IPS-18a (cell line): ENCODE measurements around the gene MED8.

ENCODE experiments used
- H3K27ac ChIP-seq: one replicate; pipeline ENCODE4 v1.5.1; 2013; ENCODE audit warnings: low read length
- H3K27me3 ChIP-seq: one replicate; pipeline ENCODE4 v1.6.1; 2013; ENCODE audit warnings: mild to moderate bottlenecking, low read length; ENCODE audit not compliant: control insufficient read depth, insufficient read depth
- H3K36me3 ChIP-seq: one replicate; pipeline ENCODE4 v1.6.1; 2013; ENCODE audit warnings: low read depth, low read length; ENCODE audit not compliant: control insufficient read depth
- H3K4me1 ChIP-seq: one replicate; pipeline ENCODE4 v1.6.1; 2013; ENCODE audit warnings: low read depth, low read length; ENCODE audit not compliant: control insufficient read depth
- H3K4me3 ChIP-seq: one replicate; pipeline ENCODE4 v1.5.1; 2013; ENCODE audit warnings: low read length
- H3K9ac ChIP-seq: one replicate; pipeline ENCODE4 v1.6.1; 2013; ENCODE audit warnings: mild to moderate bottlenecking, low read length, moderate library complexity
- H3K9me3 ChIP-seq: one replicate; pipeline ENCODE4 v1.6.1; 2013; ENCODE audit warnings: low read depth, low read length; ENCODE audit not compliant: control insufficient read depth

MED8 gene, protein sequence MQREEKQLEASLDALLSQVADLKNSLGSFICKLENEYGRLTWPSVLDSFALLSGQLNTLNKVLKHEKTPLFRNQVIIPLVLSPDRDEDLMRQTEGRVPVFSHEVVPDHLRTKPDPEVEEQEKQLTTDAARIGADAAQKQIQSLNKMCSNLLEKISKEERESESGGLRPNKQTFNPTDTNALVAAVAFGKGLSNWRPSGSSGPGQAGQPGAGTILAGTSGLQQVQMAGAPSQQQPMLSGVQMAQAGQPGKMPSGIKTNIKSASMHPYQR

GRCh38 chr1:43389326-43390313, at the start of gene MED8, which contains the start of gene SZT2:
Gene MED8 (minus strand): TSS chr1:43389800. CDS start chr1:43389764, 36 bp downstream.
Gene SZT2 (plus strand): TSS chr1:43389899. CDS start chr1:43389969, 70 bp downstream.
- H3K27ac ChIP-seq, result no peak within 1 kb of the TSS
- no peaks in the 10 kb centered on the region for H3K27me3 ChIP-seq
- no peaks in the 10 kb centered on the region for H3K9me3 ChIP-seq
- H3K4me3 ChIP-seq, result peak within 1 kb of the TSS; percentile 86
- peak within 1 kb of the TSS; percentile 66 for H3K9ac ChIP-seq
- H3K4me1 ChIP-seq, result peaks cover 5% of the 10 kb centered on the region
- H3K36me3 ChIP-seq, result peaks cover 24% of the 10 kb centered on the region

DNA sequence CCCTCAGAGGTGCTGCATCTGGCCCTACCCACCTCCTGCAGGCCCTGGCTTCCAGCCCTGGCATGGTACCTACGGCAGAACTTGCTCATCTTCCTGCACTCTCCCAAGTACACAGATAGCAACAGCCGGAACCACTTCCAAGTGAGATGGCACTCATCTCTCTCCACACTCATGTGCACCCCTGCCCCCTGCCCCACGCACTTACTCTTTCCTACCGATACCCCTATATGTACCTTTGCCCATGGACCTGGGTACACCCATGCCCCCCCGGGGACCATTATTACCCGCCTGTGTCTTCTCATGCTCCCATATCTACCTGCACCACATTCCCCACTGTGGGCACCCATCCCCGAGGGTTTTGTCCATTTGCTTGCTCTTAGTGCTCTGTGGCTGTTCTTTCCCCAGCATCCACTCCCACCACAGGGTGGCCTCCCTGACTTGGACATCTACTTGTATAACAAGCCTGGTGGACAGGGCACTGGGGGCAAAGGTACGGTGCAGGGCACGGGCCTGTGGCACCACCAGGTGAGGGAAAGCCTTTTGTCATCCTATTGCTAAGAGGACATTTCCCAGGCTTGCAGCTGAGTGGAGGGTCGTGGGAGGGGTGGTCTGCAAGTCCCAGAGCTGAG, 49.5 kb upstream of the MED8 start:
- Histone ChIP-seq H3K4me1 (no peaks in the 10 kb centered on the region), H3K9ac (no peak overlapping the region), H3K36me3 (peaks cover 9% of the 10 kb centered on the region), H3K27ac (no peak overlapping the region), H3K27me3 (no peaks in the 10 kb centered on the region), H3K4me3 (no peak overlapping the region), H3K9me3 (no peaks in the 10 kb centered on the region)

GRCh38 chr1:43438576-43438952, 49.0 kb upstream of the MED8 start:
- Histone ChIP-seq H3K4me3 (no peak overlapping the region), H3K9me3 (no peaks in the 10 kb centered on the region), H3K27ac (no peak overlapping the region), H3K36me3 (peaks cover 4% of the 10 kb centered on the region), H3K4me1 (no peaks in the 10 kb centered on the region), H3K9ac (no peak overlapping the region), H3K27me3 (no peaks in the 10 kb centered on the region)

- no peak overlapping the region for H3K27ac ChIP-seq
- H3K36me3 ChIP-seq, result peaks cover 4% of the 10 kb centered on the region
- no peaks in the 10 kb centered on the region for H3K4me1 ChIP-seq
- no peak overlapping the region for H3K9ac ChIP-seq
- H3K4me3 ChIP-seq, result no peak overlapping the region
- H3K9me3 ChIP-seq, result no peaks in the 10 kb centered on the region
- no peaks in the 10 kb centered on the region for H3K27me3 ChIP-seq
Measured at GRCh38 chr1:43438006-43438405, 48.4 kb upstream of the MED8 start.

DNA sequence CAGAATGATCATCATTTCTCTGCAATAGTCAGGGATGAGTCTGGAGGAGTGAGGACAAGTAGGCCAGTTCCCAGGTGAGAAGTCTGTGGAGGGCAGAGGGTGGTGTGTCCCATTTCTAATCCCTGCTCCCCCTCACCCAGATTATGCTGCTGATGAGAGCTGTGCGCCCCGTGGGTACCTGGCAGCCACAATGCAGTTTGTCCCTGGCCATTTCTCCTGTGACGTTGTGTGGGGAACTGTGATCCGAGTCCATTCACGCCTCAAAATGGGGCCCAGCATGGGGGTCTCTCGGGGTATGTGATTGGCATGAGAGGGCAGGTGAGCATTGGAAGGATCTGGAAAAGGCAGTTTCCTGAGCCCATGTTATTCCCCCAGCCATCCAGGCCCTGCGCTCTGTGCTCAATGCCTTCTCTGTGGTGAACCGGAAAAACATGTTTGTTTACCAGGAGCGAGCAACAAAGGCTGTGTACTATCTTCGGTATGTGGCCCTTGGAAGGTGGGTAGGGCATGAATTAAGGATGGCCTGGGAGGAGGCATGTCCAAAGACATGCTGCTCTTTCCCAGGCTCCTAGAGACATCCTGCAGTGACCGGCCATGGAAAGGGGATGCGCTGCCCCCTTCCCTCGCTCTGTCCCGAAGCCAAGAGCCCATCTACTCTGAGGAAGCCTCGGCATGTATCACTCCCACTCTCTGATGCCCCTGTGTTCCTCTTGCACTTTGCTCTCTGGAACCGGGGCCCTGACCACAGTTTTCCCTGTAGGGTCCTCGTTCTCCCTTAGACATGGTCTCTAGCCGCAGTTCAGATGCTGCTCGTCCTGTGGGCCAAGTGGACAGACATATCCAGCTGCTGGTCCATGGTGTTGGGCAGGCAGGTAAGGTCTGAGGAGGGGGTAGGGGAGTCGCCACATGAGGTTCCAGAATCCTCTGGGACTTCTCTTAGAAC, 47.7 kb upstream of the MED8 start:
- H3K4me3 ChIP-seq, result no peak overlapping the region
- H3K9ac ChIP-seq, result no peak overlapping the region
- no peaks in the 10 kb centered on the region for H3K9me3 ChIP-seq
- peaks cover 4% of the 10 kb centered on the region for H3K36me3 ChIP-seq
- H3K27me3 ChIP-seq, result no peaks in the 10 kb centered on the region
- H3K27ac ChIP-seq, result no peak overlapping the region
- H3K4me1 ChIP-seq, result no peaks in the 10 kb centered on the region

DNA sequence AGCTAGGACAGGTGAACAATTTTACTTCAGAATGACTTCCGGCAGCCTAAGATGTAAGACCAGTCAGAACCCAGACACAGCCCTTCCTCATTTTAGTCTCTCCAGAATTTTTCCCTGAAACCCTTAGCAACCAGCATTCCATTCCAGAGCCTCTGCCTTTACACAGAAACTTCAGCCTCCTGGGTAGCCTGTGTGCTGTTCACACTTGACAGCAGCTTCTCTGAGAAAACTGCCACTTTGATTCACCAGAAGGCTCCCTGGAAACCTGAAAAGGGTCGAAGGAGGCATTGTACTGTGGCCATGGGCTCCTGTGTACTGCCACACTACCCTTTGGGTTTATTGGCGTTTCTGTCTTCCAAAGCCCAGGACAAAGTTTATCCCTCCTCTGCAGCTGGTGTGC, 46.8 kb upstream of the MED8 start:
- no peak overlapping the region for H3K27ac ChIP-seq
- no peaks in the 10 kb centered on the region for H3K4me1 ChIP-seq
- H3K27me3 ChIP-seq, result no peaks in the 10 kb centered on the region
- no peak overlapping the region for H3K4me3 ChIP-seq
- no peaks in the 10 kb centered on the region for H3K9me3 ChIP-seq
- H3K36me3 ChIP-seq, result peaks cover 11% of the 10 kb centered on the region
- no peak overlapping the region for H3K9ac ChIP-seq

DNA sequence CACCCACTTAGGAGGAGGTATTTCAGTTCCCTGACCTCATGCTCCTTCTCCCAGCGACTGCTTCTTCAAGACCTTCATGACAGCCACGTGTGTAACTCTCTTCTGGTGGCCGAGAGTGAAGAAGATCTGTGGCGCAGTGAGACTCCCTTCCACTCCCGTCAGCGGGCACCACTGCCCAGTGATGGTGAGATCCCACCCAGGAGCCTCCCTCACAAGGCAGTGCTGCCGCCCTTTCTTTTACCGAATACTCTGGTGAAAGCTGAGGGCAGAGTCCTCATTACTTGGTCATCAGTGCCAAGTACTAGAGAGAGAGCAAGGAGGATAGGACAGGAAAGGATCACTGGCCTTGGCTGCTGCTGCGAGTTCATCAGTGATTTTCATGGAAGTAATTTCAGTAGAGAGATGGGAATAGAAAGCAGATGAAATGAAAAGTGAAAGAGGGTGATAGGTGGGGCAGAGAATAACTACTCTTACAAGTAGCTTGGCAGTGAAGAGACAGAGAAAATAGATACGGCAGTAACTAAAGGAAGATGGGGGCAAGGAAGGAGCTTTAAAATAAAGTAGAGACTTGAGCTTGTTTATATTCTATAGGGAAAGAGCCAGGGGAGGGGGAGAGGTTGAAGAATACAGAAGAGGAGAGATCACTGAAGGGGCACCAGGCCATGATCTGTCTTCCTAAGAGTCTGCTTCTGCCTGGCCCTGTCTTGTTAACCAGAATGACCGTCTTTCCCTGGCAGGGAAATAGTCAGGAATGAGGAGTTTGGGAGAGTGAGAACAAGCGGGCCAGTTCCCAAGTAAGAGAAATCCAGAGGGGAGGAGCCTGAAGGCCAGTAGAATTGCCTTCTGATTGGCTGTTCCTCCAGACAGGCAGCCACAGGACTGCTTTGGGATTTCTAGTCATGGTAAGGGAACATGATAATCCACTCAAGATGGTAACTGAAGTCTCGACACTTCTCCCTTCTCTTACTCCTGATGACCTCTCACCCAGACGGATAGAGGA, 45.8 kb upstream of the MED8 start:
- H3K4me1 ChIP-seq, result no peaks in the 10 kb centered on the region
- no peak overlapping the region for H3K9ac ChIP-seq
- H3K27me3 ChIP-seq, result no peaks in the 10 kb centered on the region
- H3K9me3 ChIP-seq, result no peaks in the 10 kb centered on the region
- H3K36me3 ChIP-seq, result peaks cover 19% of the 10 kb centered on the region
- no peak overlapping the region for H3K4me3 ChIP-seq
- H3K27ac ChIP-seq, result no peak overlapping the region

GRCh38 chr1:43434256-43434655, 44.7 kb upstream of the MED8 start:
- no peaks in the 10 kb centered on the region for H3K4me1 ChIP-seq

DNA sequence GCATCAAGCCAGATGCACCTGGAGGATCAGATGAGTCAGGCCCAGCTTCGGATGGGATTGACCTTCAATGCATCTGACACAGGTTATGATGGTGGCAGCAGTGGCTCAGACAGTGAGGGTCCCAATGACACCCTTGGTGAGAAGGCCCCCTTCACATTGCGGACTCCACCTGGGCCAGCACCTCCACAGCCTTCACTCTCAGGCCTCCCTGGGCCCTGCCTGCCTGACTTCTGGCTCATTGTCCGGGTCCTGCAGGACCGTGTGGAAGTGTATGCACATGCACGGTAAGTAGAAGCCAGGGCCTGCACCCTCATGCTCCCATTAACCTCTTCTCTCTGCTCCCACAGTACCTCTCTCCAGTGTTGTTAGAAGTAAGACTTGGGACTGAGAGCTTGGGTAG, 43.3 kb upstream of the MED8 start:
- Histone ChIP-seq H3K27me3 (no peaks in the 10 kb centered on the region), H3K4me3 (no peak overlapping the region), H3K36me3 (peaks cover 22% of the 10 kb centered on the region), H3K4me1 (no peaks in the 10 kb centered on the region), H3K9me3 (no peaks in the 10 kb centered on the region), H3K9ac (no peak overlapping the region), H3K27ac (no peak overlapping the region)

More at GRCh38 chr1:43434256-43434655, 44.7 kb upstream of the MED8 start:
- H3K9ac ChIP-seq, result no peak overlapping the region
- no peak overlapping the region for H3K27ac ChIP-seq
- no peaks in the 10 kb centered on the region for H3K9me3 ChIP-seq
- no peaks in the 10 kb centered on the region for H3K27me3 ChIP-seq
- no peak overlapping the region for H3K4me3 ChIP-seq
- peaks cover 16% of the 10 kb centered on the region for H3K36me3 ChIP-seq
